Prostate gland (tissue), 2 donors: ENCODE data around the gene PRSS33.

ENCODE experiments used
- CTCF ChIP-seq, 4 experiments: fragments of 200-600 bp in 2 of 4; fragments of 450-650 bp in 2 of 4; sonication (generic) in 2 of 4; IDR thresholded peaks; 1 replicate in 3 of 4; 2 replicates in 1 of 4; pipeline ENCODE4 v1.5.1; 2016 to 2019; ENCODE audit warnings: antibody characterized with exemption in 4 of 4, mild to moderate bottlenecking in 2 of 4, moderate library complexity in 2 of 4
- POLR2A ChIP-seq: fragments of 450-650 bp; IDR thresholded peaks from one replicate; pipeline ENCODE4 v1.6.1; 2016; ENCODE audit warnings: antibody characterized with exemption, mild to moderate bottlenecking
- POLR2AphosphoS5 ChIP-seq: sonication (generic); formaldehyde crosslinking; IDR thresholded peaks from one replicate; pipeline ENCODE4 v1.6.1; 2017; ENCODE audit warnings: antibody characterized with exemption

- TF ChIP-seq CTCF (IDR thresholded peaks at IDR 0.05) (no peak), POLR2A (no peak), POLR2AphosphoS5 (no peak)
These were observed 4.6 kb downstream of the PRSS33 start for GRCh38 chr16:2782583-2783351.
